Thymus (tissue), 11 donors: ENCODE results near the gene SMPD3. TPM values are rescaled to one million over a fixed set of nuclear protein-coding genes. Genes with fewer than 3 reads are reported as not detected.
A peak's percentile ranks its signal among the peaks of the same experiment; 100 is the strongest.

Source experiments
- DNase-seq, 9 donors: peaks; one replicate each; pipeline ENCODE4 v3.0.0-alpha.2; 2013; ENCODE audit warnings: low spot score in 9 of 9, low read depth in 6 of 9, missing footprints in 1 of 9
- H3K27ac ChIP-seq, 2 donors: one replicate each; pipeline ENCODE4 v1.5.1; 2013; ENCODE audit warnings: control low read depth in 1 of 2, low read depth in 1 of 2, low read length in 1 of 2, mild to moderate bottlenecking in 1 of 2, moderate library complexity in 1 of 2
- H3K27me3 ChIP-seq, 2 donors: one replicate each; pipeline ENCODE4 v1.5.1; 2013; ENCODE audit warnings: low read length in 1 of 2; ENCODE audit not compliant: control insufficient read depth in 2 of 2, insufficient read depth in 1 of 2
- H3K36me3 ChIP-seq, 2 donors: one replicate each; pipeline ENCODE4 v1.5.1; 2013; ENCODE audit warnings: low read length in 1 of 2, mild to moderate bottlenecking in 1 of 2, moderate library complexity in 1 of 2; ENCODE audit not compliant: control insufficient read depth in 2 of 2, insufficient read depth in 2 of 2
- H3K4me1 ChIP-seq, 2 donors: one replicate each; pipeline ENCODE4 v1.5.1; 2013; ENCODE audit warnings: low read length in 2 of 2; ENCODE audit not compliant: control insufficient read depth in 2 of 2, insufficient read depth in 2 of 2
- H3K4me3 ChIP-seq, 2 donors: one replicate each; pipeline ENCODE4 v1.5.1; 2013; ENCODE audit warnings: low read length in 2 of 2, control low read depth in 1 of 2, mild to moderate bottlenecking in 1 of 2
- H3K9me3 ChIP-seq, 2 donors: one replicate each; pipeline ENCODE4 v1.5.1; 2013; ENCODE audit warnings: low read length in 1 of 2, mild to moderate bottlenecking in 1 of 2; ENCODE audit not compliant: control insufficient read depth in 2 of 2, insufficient read depth in 1 of 2
- WGBS: extraction: QIAGEN DNeasy Blood & Tissue Kit; methylation state at CpG from one replicate; pipeline ENCODE4 v1.1.7; 2013; 5-methylcytosine and 5-hydroxymethylcytosine counted together
- polyA plus RNA-seq: library from polyadenylated mRNA; stranded (reverse); fragments of 200-250 nt; gene quantifications from one replicate; pipeline ENCODE4 v1.2.3, GENCODE V29; 2013
- total RNA-seq: library from RNA; stranded (reverse); fragments of 120-200 nt; gene quantifications from one replicate; pipeline ENCODE4 v1.2.4, GENCODE V29; 2013
- donor health status: healthy.

SMPD3 gene
- total and polyA plus RNA-seq, 2 donors, result 21.8 to 120 TPM

DNA sequence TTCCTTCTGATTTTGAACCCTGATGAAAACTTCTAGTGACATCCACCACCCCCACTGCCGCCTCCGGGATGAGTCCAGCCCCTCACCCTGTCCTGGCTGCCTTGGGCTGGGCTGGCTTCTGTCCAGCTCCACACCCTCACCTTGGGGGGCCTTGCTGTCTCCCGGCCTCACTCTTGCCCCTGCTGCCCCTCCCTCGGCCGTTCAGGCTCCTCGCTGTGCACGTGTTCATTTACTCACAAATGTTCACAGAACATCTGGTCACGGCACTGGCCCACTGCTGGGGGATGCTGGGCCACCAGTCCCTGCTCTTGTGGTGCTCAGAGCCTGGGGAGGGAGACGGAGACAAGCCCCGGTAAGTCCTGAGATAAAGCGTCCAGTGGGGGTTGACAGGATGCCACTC, 96.8 kb downstream of the SMPD3 start:
- WGBS, result 98% methylated on average over 11 of the region's 11 CpGs

GRCh38 chr16:68350813-68351350, 97.4 kb downstream of the SMPD3 start:
- DNase-seq, result no peak
- H3K36me3 ChIP-seq, result peaks cover 80 to 98% of the 10 kb centered on the region in 2 donors
- H3K4me1 ChIP-seq, result peaks cover 26 to 54% of the 10 kb centered on the region in 2 donors
- 98% methylated on average over 10 of the region's 10 CpGs for WGBS
- H3K4me3 ChIP-seq, result no peak overlapping the region
- peaks cover 0 to 3% of the 10 kb centered on the region in 2 donors for H3K9me3 ChIP-seq
- H3K27ac ChIP-seq, result no peak overlapping the region
- peaks cover 0 to 2% of the 10 kb centered on the region in 2 donors for H3K27me3 ChIP-seq

More for the DNA sequence above, 96.8 kb downstream of the SMPD3 start:
- H3K9me3 ChIP-seq, result no peaks in the 10 kb centered on the region
- peaks cover 0 to 2% of the 10 kb centered on the region in 2 donors for H3K27me3 ChIP-seq
- no peak overlapping the region for H3K4me3 ChIP-seq
- H3K27ac ChIP-seq, result no peak overlapping the region
- no peak for DNase-seq
- H3K4me1 ChIP-seq, result peaks cover 25 to 54% of the 10 kb centered on the region in 2 donors
- peaks cover 75 to 97% of the 10 kb centered on the region in 2 donors for H3K36me3 ChIP-seq

GRCh38 chr16:68349838-68350410, 98.4 kb downstream of the SMPD3 start:
- 96% methylated on average over 10 of the region's 10 CpGs for WGBS
- no peak for DNase-seq
- peaks cover 26 to 54% of the 10 kb centered on the region in 2 donors for H3K4me1 ChIP-seq

GRCh38 chr16:68348639-68349445, 99.5 kb downstream of the SMPD3 start:
- Histone ChIP-seq H3K4me1 (peaks cover 26 to 52% of the 10 kb centered on the region in 2 donors), H3K36me3 (peaks cover 73 to 91% of the 10 kb centered on the region in 2 donors), H3K9me3 (peaks cover 0 to 3% of the 10 kb centered on the region in 2 donors), H3K27ac (no peak overlapping the region), H3K4me3 (no peak overlapping the region), H3K27me3 (no peaks in the 10 kb centered on the region)
- no peak for DNase-seq
- WGBS, result 96% methylated on average over 27 of the region's 27 CpGs

More at GRCh38 chr16:68349838-68350410, 98.4 kb downstream of the SMPD3 start:
- H3K27ac ChIP-seq, result no peak overlapping the region
- peaks cover 0 to 3% of the 10 kb centered on the region in 2 donors for H3K9me3 ChIP-seq
- H3K36me3 ChIP-seq, result peaks cover 83 to 99% of the 10 kb centered on the region in 2 donors
- peaks cover 0 to 2% of the 10 kb centered on the region in 2 donors for H3K27me3 ChIP-seq
- H3K4me3 ChIP-seq, result no peak overlapping the region

GRCh38 chr16:68347605-68348004, 100.7 kb downstream of the SMPD3 start:
- no peak overlapping the region for H3K4me3 ChIP-seq
- H3K27me3 ChIP-seq, result no peaks in the 10 kb centered on the region
- H3K36me3 ChIP-seq, result peaks cover 73 to 91% of the 10 kb centered on the region in 2 donors
- H3K9me3 ChIP-seq, result peaks cover 0 to 3% of the 10 kb centered on the region in 2 donors
- H3K27ac ChIP-seq, result peak overlapping the region in 1 of 2 donors; percentile 73
- peaks cover 26 to 52% of the 10 kb centered on the region in 2 donors for H3K4me1 ChIP-seq
- 69% methylated on average over 4 of the region's 4 CpGs for whole genome bisulfite sequencing
- no peak for DNase-seq

- peaks cover 26 to 51% of the 10 kb centered on the region in 2 donors for H3K4me1 ChIP-seq
- H3K36me3 ChIP-seq, result peaks cover 73 to 91% of the 10 kb centered on the region in 2 donors
- H3K9me3 ChIP-seq, result peaks cover 0 to 3% of the 10 kb centered on the region in 2 donors
- peak overlapping the region in 1 of 2 donors; percentile 73 for H3K27ac ChIP-seq
- 42% methylated on average over 12 of the region's 12 CpGs for WGBS
- no peak overlapping the region for H3K4me3 ChIP-seq
- H3K27me3 ChIP-seq, result no peaks in the 10 kb centered on the region
- peak in 2 of 9 donors; percentile 35 to 41 for DNase-seq
Measured at GRCh38 chr16:68346892-68347480, 101.3 kb downstream of the SMPD3 start.

- H3K4me3 ChIP-seq, result no peak overlapping the region
- H3K4me1 ChIP-seq, result peaks cover 26 to 44% of the 10 kb centered on the region in 2 donors
- peaks cover 72 to 91% of the 10 kb centered on the region in 2 donors for H3K36me3 ChIP-seq
- peaks cover 0 to 3% of the 10 kb centered on the region in 2 donors for H3K9me3 ChIP-seq
- H3K27ac ChIP-seq, result peak overlapping the region in 1 of 2 donors; percentile 86
- no peaks in the 10 kb centered on the region for H3K27me3 ChIP-seq
- no peak for DNase-seq
- 97% methylated on average over 16 of the region's 16 CpGs for WGBS
Measured at GRCh38 chr16:68345958-68346635, 102.2 kb downstream of the SMPD3 start.

DNA sequence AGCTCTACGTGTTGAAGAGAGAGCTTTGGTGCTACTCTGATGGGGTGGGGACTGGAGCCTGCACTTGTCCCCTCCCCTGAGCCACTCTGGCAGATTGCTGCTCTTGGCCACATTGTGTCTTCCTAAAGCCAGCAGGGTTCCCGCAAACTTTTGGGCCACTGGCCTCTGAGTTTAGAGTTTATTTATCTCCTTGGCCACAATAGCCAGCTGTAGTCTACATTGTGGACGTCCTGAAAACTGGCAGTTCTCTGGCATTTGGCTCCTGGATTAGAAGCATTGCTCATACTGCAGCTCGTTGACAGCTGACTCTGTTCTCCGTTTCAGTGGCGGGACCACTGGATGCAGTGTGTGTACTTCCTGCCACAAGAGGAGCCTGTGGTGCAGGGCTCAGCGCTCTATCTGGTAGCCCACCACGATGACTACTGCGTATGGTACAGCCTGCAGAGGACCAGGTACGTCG, 102.9 kb downstream of the SMPD3 start:
- no peaks in the 10 kb centered on the region for H3K27me3 ChIP-seq
- H3K36me3 ChIP-seq, result peaks cover 72 to 91% of the 10 kb centered on the region in 2 donors
- no peak overlapping the region for H3K4me3 ChIP-seq
- peak in 4 of 9 donors; percentile 30 to 79 (median 61) for DNase-seq
- WGBS, result 17% methylated on average over 11 of the region's 11 CpGs
- peaks cover 0 to 3% of the 10 kb centered on the region in 2 donors for H3K9me3 ChIP-seq
- H3K27ac ChIP-seq, result peak overlapping the region in 1 of 2 donors; percentile 86
- peaks cover 26 to 44% of the 10 kb centered on the region in 2 donors for H3K4me1 ChIP-seq
